H1 (cell line): ENCODE data around the gene SMG9. TPM values are rescaled to one million over a fixed set of nuclear protein-coding genes. Genes with fewer than 3 reads are reported as not detected.

Source experiments
- EZH2 ChIP-seq: fragments of 200-600 bp; sonication (generic); IDR thresholded peaks from 2 replicates; pipeline ENCODE4 v1.7.1; 2012; ENCODE audit warnings: low read depth, mild to moderate bottlenecking, moderate library complexity, low read length, inconsistent platforms; ENCODE audit not compliant: severe bottlenecking
- GTF2F1 ChIP-seq: IDR thresholded peaks from 2 replicates; pipeline ENCODE4 v1.6.1; 2012; ENCODE audit warnings: low read depth, low read length, improper control_type of control experiment, borderline replicate concordance
- JUND ChIP-seq: IDR thresholded peaks from 2 replicates; pipeline ENCODE4 v1.6.1; 2011; ENCODE audit warnings: mild to moderate bottlenecking, improper control_type of control experiment, low read length
- MAX ChIP-seq: IDR thresholded peaks from 2 replicates; pipeline ENCODE4 v1.6.1; 2012; ENCODE audit warnings: inconsistent platforms
- POLR2A ChIP-seq, 2 experiments: IDR thresholded peaks; 1 replicate in 1 of 2; 2 replicates in 1 of 2; pipeline ENCODE4 v1.6.1; 2011; ENCODE audit warnings: low read depth in 2 of 2, low read length in 2 of 2, mild to moderate bottlenecking in 2 of 2; ENCODE audit errors: control extremely low read depth in 1 of 2
- SAP30 ChIP-seq: fragments of 300-600 bp; sonication (generic); IDR thresholded peaks from 2 replicates; pipeline ENCODE4 v1.7.1; 2012; ENCODE audit warnings: low read length, moderate library complexity, mild to moderate bottlenecking, inconsistent platforms; ENCODE audit not compliant: insufficient read depth, insufficient replicate concordance
- TAF1 ChIP-seq: IDR thresholded peaks from 2 replicates; pipeline ENCODE4 v1.6.1; 2011; ENCODE audit warnings: mild to moderate bottlenecking, low read depth, low read length
- polyA plus RNA-seq, 7 experiments: library from polyadenylated mRNA; depleted of rRNA in 3 of 7; stranded (reverse) in 5 of 7; unstranded in 2 of 7; fragments of >200 nt in 5 of 7; fragments of 200-250 nt in 2 of 7; gene quantifications; 1 replicate in 5 of 7; 2 replicates in 1 of 7; 4 replicates in 1 of 7; pipeline versions ENCODE4 v1.2.1 to v1.2.3, GENCODE V29; 2011 to 2013; ENCODE audit warnings: missing spikeins in 2 of 7, mixed read lengths in 2 of 7
- total RNA-seq: library from RNA; stranded (reverse); fragmentation: NEBNext Ultra II Directional; extraction: Animal tissue kit (Norgen Biotek cat#: 25700); gene quantifications from 2 replicates; pipeline ENCODE4 v1.2.1, GENCODE V29; 2021

Gene SMG9
- total and polyA plus RNA-seq, 2 of the 8 experiments (the other 6 are each of a cell fraction or from before 2014, with no cell fraction given): 20.4 to 28.7 TPM

GRCh38 chr19:43738780-43739211 is 16.0 kb downstream of the SMG9 start (continued):
- no peak for TF ChIP-seq SAP30
- TF ChIP-seq JUND: no peak
- TF ChIP-seq POLR2A (IDR thresholded peaks at IDR 0.05; ENCODE audit: control extremely low read depth in 1 of 2, low read depth in 2 of 2, low read length in 2 of 2): no peak
- TF ChIP-seq GTF2F1: no peak
- TF ChIP-seq TAF1: no peak
- no peak for TF ChIP-seq EZH2
- TF ChIP-seq MAX: no peak
